Osteoblast (primary cell): ENCODE results near the gene PARL. TPM values are rescaled to one million over a fixed set of nuclear protein-coding genes. Genes with fewer than 3 reads are reported as not detected.
A peak's percentile ranks its signal among the peaks of the same experiment; 100 is the strongest.

Experiments used
- DNase-seq: peaks from one replicate; pipeline ENCODE4 v3.0.0; 2011; ENCODE audit warnings: low spot score, mixed read lengths; ENCODE audit not compliant: insufficient read length; ENCODE audit errors: missing footprints
- H2AFZ ChIP-seq: 2 replicates; pipeline ENCODE4 v1.6.0; 2011; ENCODE audit warnings: mild to moderate bottlenecking, low read length
- H3K27ac ChIP-seq: 2 replicates; pipeline ENCODE4 v1.5.1; 2011; ENCODE audit warnings: mild to moderate bottlenecking, low read depth, low read length, moderate library complexity
- H3K27me3 ChIP-seq: 2 replicates; pipeline ENCODE4 v1.6.0; 2012; ENCODE audit warnings: mild to moderate bottlenecking, control low read depth, inconsistent platforms, low read length, moderate library complexity; ENCODE audit not compliant: insufficient read depth
- H3K36me3 ChIP-seq: 2 replicates; pipeline ENCODE4 v1.5.1; 2011; ENCODE audit warnings: mild to moderate bottlenecking, low read length, control low read depth, moderate library complexity; ENCODE audit not compliant: insufficient read depth
- H3K4me1 ChIP-seq: 2 replicates; pipeline ENCODE4 v1.5.1; 2011; ENCODE audit warnings: mild to moderate bottlenecking, low read length, control low read depth, moderate library complexity; ENCODE audit not compliant: insufficient read depth
- H3K4me2 ChIP-seq: 2 replicates; pipeline ENCODE4 v1.6.0; 2011; ENCODE audit warnings: mild to moderate bottlenecking, low read length; ENCODE audit not compliant: insufficient read depth
- H3K4me3 ChIP-seq: fragments of 200-600 bp; sonication (generic); 3 replicates; pipeline ENCODE4 v1.5.1; 2012; ENCODE audit warnings: mild to moderate bottlenecking, low read length, inconsistent platforms; ENCODE audit not compliant: insufficient read depth
- H3K79me2 ChIP-seq: 2 replicates; pipeline ENCODE4 v1.6.0; 2012; ENCODE audit warnings: mild to moderate bottlenecking, low read length, control low read depth, inconsistent platforms; ENCODE audit not compliant: insufficient read depth
- H3K9me3 ChIP-seq: 2 replicates; pipeline ENCODE4 v1.5.1; 2011; ENCODE audit warnings: low read depth, low read length, control low read depth
- H4K20me1 ChIP-seq: 2 replicates; pipeline ENCODE4 v1.6.0; 2012; ENCODE audit warnings: mild to moderate bottlenecking, low read length, control low read depth; ENCODE audit not compliant: insufficient read depth
- CTCF ChIP-seq: IDR thresholded peaks from 2 replicates; pipeline ENCODE4 v1.5.1; 2011; ENCODE audit warnings: mild to moderate bottlenecking, low read depth, low read length, moderate library complexity; ENCODE audit errors: extremely low read depth
- total RNA-seq: library from RNA; depleted of rRNA; stranded (reverse); fragments of >200 nt; gene quantifications from 2 replicates; pipeline ENCODE4 v1.2.3, GENCODE V29; 2012

PARL gene
- total RNA-seq: 26.8 and 34.0 TPM in 2 replicates

GRCh38 chr3:183884427-183885296 lies at the start of gene PARL:
Gene PARL, minus strand, starts transcription at chr3:183884880. Its CDS starts 34 bp downstream, at chr3:183884846.
- H3K4me1 ChIP-seq: peaks cover 17% of the 10 kb centered on the region
- H3K27me3 ChIP-seq: peaks cover 2% of the 10 kb centered on the region
- H3K4me2 ChIP-seq: peak within 1 kb of the TSS; percentile 93
- TF ChIP-seq CTCF: peak; percentile 90
- H3K36me3 ChIP-seq: no peaks in the 10 kb centered on the region
- H3K27ac ChIP-seq: peak within 1 kb of the TSS; percentile 88
- H3K79me2 ChIP-seq: peaks cover 52% of the 10 kb centered on the region
- H3K4me3 ChIP-seq: peak within 1 kb of the TSS; percentile 99
- no peaks in the 10 kb centered on the region for H3K9me3 ChIP-seq
- H2AFZ ChIP-seq: peak within 1 kb of the TSS; percentile 100
- DNase-seq: peak; percentile 97
- H4K20me1 ChIP-seq: peaks cover 26% of the 10 kb centered on the region

GRCh38 chr3:183933160-183933559 lies 48.5 kb upstream of the PARL start:
- no peak overlapping the region for H3K4me2 ChIP-seq
- no peak overlapping the region for H2AFZ ChIP-seq
- no peaks in the 10 kb centered on the region for H3K4me1 ChIP-seq
- H3K4me3 ChIP-seq: no peak overlapping the region
- no peak for TF ChIP-seq CTCF
- peaks cover 14% of the 10 kb centered on the region for H3K36me3 ChIP-seq
- no peaks in the 10 kb centered on the region for H4K20me1 ChIP-seq
- H3K9me3 ChIP-seq: no peaks in the 10 kb centered on the region
- DNase-seq: no peak
- no peaks in the 10 kb centered on the region for H3K27me3 ChIP-seq
- H3K79me2 ChIP-seq: no peaks in the 10 kb centered on the region
- no peak overlapping the region for H3K27ac ChIP-seq

- H4K20me1 ChIP-seq: no peaks in the 10 kb centered on the region
- TF ChIP-seq CTCF: no peak
- H3K4me1 ChIP-seq: no peaks in the 10 kb centered on the region
- DNase-seq: no peak
- no peak overlapping the region for H3K4me3 ChIP-seq
- H3K36me3 ChIP-seq: peaks cover 5% of the 10 kb centered on the region
- no peaks in the 10 kb centered on the region for H3K9me3 ChIP-seq
- no peaks in the 10 kb centered on the region for H3K79me2 ChIP-seq
- H3K4me2 ChIP-seq: no peak overlapping the region
- no peaks in the 10 kb centered on the region for H3K27me3 ChIP-seq
- no peak overlapping the region for H3K27ac ChIP-seq
- H2AFZ ChIP-seq: no peak overlapping the region
Measured at GRCh38 chr3:183931881-183932280, 47.2 kb upstream of the PARL start.

- Histone ChIP-seq H3K36me3 (no peaks in the 10 kb centered on the region), H3K27ac (no peak overlapping the region), H4K20me1 (no peaks in the 10 kb centered on the region), H3K4me1 (peaks cover 4% of the 10 kb centered on the region), H3K9me3 (no peaks in the 10 kb centered on the region), H3K79me2 (no peaks in the 10 kb centered on the region), H3K4me3 (no peak overlapping the region), H3K27me3 (no peaks in the 10 kb centered on the region), H3K4me2 (no peak overlapping the region), H2AFZ (no peak overlapping the region)
- TF ChIP-seq CTCF: no peak
- DNase-seq: no peak
Measured at GRCh38 chr3:183930086-183930485, 45.4 kb upstream of the PARL start.
